ENCODE results near the gene ELL2. TPM values are rescaled to one million over a fixed set of nuclear protein-coding genes. Genes with fewer than 3 reads are reported as not detected.

The ELL2 gene
- total and polyA plus RNA-seq, 9 of the 15 experiments (the other 6 are each of a cell fraction or from before 2014, with no cell fraction given) = 4.3 to 18.3 (median 14.5) TPM

GRCh38 chr5:95988094-95988493 is 26.4 kb upstream of the ELL2 start:
- H3K4me3 ChIP-seq = no peak overlapping the region
- H3K9ac ChIP-seq (ENCODE audit: insufficient read depth in 1 of 2, low read depth in 2 of 2, low read length in 2 of 2) = no peak overlapping the region
- intact Hi-C loops (cut with micrococcal nuclease) = no loop called here
- no peaks in the 10 kb centered on the region for H3K27me3 ChIP-seq (ENCODE audit: control insufficient read depth in 2 of 2, insufficient read depth in 2 of 2, low read length in 2 of 2)
- DNase-seq (ENCODE audit: extremely low read depth in 1 of 4, low spot score in 3 of 4) (peak in 1 of 4 experiments; percentile 12), FAIRE-seq (no peak), ATAC-seq (no peak)
- CTCF ChIA-PET (ENCODE audit: low intra/inter-chr PET ratio) = no interaction called here
- in situ Hi-C loops (cut with MboI) = no loop called here
- POLR2A ChIA-PET = no interaction called here
- H4K20me1 ChIP-seq (replicated peaks; ENCODE audit: control insufficient read depth, insufficient read depth, low read length) = no peaks in the 10 kb centered on the region
- no peak overlapping the region for H2AFZ ChIP-seq (ENCODE audit: low read depth, low read length)
- H3K79me2 ChIP-seq (ENCODE audit: control insufficient read depth, insufficient read depth, low read length) = no peaks in the 10 kb centered on the region
- H3K4me1 ChIP-seq (replicated peaks in 1 of 2; ENCODE audit: control insufficient read depth in 2 of 2, insufficient read depth in 2 of 2, low read length in 2 of 2) = no peaks in the 10 kb centered on the region; a peak in 3 of 5 replicates
- no peak overlapping the region for H3K4me2 ChIP-seq (ENCODE audit: insufficient read depth, low read length)
- no peak for TF ChIP-seq SIX5 (IDR thresholded peaks at IDR 0.05; ENCODE audit: borderline replicate concordance in 1 of 2, insufficient read depth in 1 of 2, low read depth in 1 of 2, low read length in 2 of 2)
- 69% methylated on average over 4 of the region's 4 CpGs for WGBS (ENCODE audit: insufficient coverage, low coverage, missing lambda C conversion rate)
- H3K27ac ChIP-seq (ENCODE audit: extremely low read depth, low read depth, low read length) = no peak overlapping the region
- no peaks in the 10 kb centered on the region for H3K36me3 ChIP-seq (ENCODE audit: control insufficient read depth, insufficient read depth, low read length)
- no peaks in the 10 kb centered on the region for H3K9me3 ChIP-seq (replicated peaks; ENCODE audit: control insufficient read depth, insufficient read depth, low read depth, low read length)
- H3K9me1 ChIP-seq (ENCODE audit: control insufficient read depth, insufficient read depth, low read length) = no peaks in the 10 kb centered on the region
- no TSS peak for BruUV-seq (replicated peaks)

- ATAC-seq (peak; percentile 81), FAIRE-seq (no peak), DNase-seq (ENCODE audit: extremely low read depth in 1 of 4, low spot score in 3 of 4) (peak in 2 of 4 experiments; percentile 14 to 52)
- Histone ChIP-seq H3K36me3 (ENCODE audit: control insufficient read depth, insufficient read depth, low read length) (no peaks in the 10 kb centered on the region), H3K4me2 (ENCODE audit: insufficient read depth, low read length) (no peak overlapping the region), H3K9me1 (ENCODE audit: control insufficient read depth, insufficient read depth, low read length) (no peaks in the 10 kb centered on the region), H3K9ac (ENCODE audit: insufficient read depth in 1 of 2, low read depth in 2 of 2, low read length in 2 of 2) (no peak overlapping the region), H3K27ac (ENCODE audit: extremely low read depth, low read depth, low read length) (no peak overlapping the region), H4K20me1 (replicated peaks; ENCODE audit: control insufficient read depth, insufficient read depth, low read length) (no peaks in the 10 kb centered on the region), H3K4me1 (replicated peaks in 1 of 2; ENCODE audit: control insufficient read depth in 2 of 2, insufficient read depth in 2 of 2, low read length in 2 of 2) (no peaks in the 10 kb centered on the region; a peak in 2 of 5 replicates), H3K27me3 (ENCODE audit: control insufficient read depth in 2 of 2, insufficient read depth in 2 of 2, low read length in 2 of 2) (no peaks in the 10 kb centered on the region), H3K79me2 (ENCODE audit: control insufficient read depth, insufficient read depth, low read length) (no peaks in the 10 kb centered on the region), H3K9me3 (replicated peaks; ENCODE audit: control insufficient read depth, insufficient read depth, low read depth, low read length) (no peaks in the 10 kb centered on the region), H2AFZ (ENCODE audit: low read depth, low read length) (no peak overlapping the region), H3K4me3 (no peak overlapping the region)
- intact Hi-C loops (cut with micrococcal nuclease) = no loop called here
- TF ChIP-seq ZNF583 (CRISPR knock-in tag; IDR thresholded peaks at IDR 0.05) (no peak), CBFA2T3 (IDR thresholded peaks at IDR 0.05) (peak; percentile 73), KDM1A (IDR thresholded peaks at IDR 0.05) (peak; percentile 64 to 78; a peak in 3 of 4 replicates)
- 37% methylated on average over 5 of the region's 5 CpGs for WGBS (ENCODE audit: insufficient coverage, low coverage, missing lambda C conversion rate)
- ChIA-PET POLR2A (interaction anchor here (0.6 kb wide), 1 partner anchor 63 kb away, joined by 4 read pairs; no protein-coding TSS in a partner anchor), CTCF (ENCODE audit: low intra/inter-chr PET ratio) (no interaction called here)
- no TSS peak for BruUV-seq (replicated peaks)
- in situ Hi-C loops (cut with MboI) = no loop called here
Measured at GRCh38 chr5:95986937-95987520, 25.4 kb upstream of the ELL2 start.

Measured in K562 (cell line).